Inflammatory macrophage (primary cell): ENCODE data around the gene HPN.
A peak's percentile ranks its signal among the peaks of the same experiment; 100 is the strongest.
"Not testable (repeated sequence)": the region's sequence is repeated elsewhere in the genome, so short reads cannot be mapped to it uniquely, and the experiment has no call there.

Experiments used
- DNase-seq, 2 donors: peaks; one replicate each; pipeline ENCODE4 v3.0.0-alpha.2; 2020 to 2022

HPN gene

GRCh38 chr19:35028600-35028885, 13.0 kb upstream of the HPN start:
- DNase-seq, result not testable (repeated sequence)

GRCh38 chr19:35029275-35029736, 12.2 kb upstream of the HPN start:
- DNase-seq, result not testable (repeated sequence)

GRCh38 chr19:35029737-35030256, 11.7 kb upstream of the HPN start:
- no peak for DNase-seq

GRCh38 chr19:35030257-35031071, 11.1 kb upstream of the HPN start, which contains the start of gene SCN1B:
TSS of gene SCN1B (plus strand) at chr19:35030470. CDS start at chr19:35030821, 351 bp downstream.
- DNase-seq, result peak; percentile 13 to 40

- DNase-seq, result no peak
Observed at GRCh38 chr19:35031072-35031881, 10.2 kb upstream of the HPN start.

GRCh38 chr19:35032356-35032865, 9.1 kb upstream of the HPN start:
- DNase-seq, result no peak

- no peak for DNase-seq
Observed at GRCh38 chr19:35033067-35034004, 8.2 kb upstream of the HPN start.

- no peak for DNase-seq
Observed at GRCh38 chr19:35034005-35034502, 7.5 kb upstream of the HPN start.

GRCh38 chr19:35034588-35035382, 6.7 kb upstream of the HPN start:
- no peak for DNase-seq

- DNase-seq, result no peak
Observed at GRCh38 chr19:35037716-35038622, 3.6 kb upstream of the HPN start.

- DNase-seq, result peak; percentile 6 to 41
Observed at GRCh38 chr19:35038623-35039512, 2.7 kb upstream of the HPN start.

GRCh38 chr19:35039881-35040825, 1.4 kb upstream of the HPN start:
- no peak for DNase-seq

- DNase-seq, result peak; percentile 27 to 52
Observed at GRCh38 chr19:35040826-35041547, 534 bp upstream of the HPN start.

GRCh38 chr19:35042056-35042730, 672 bp downstream of the HPN start:
- no peak for DNase-seq

- no peak for DNase-seq
Observed at GRCh38 chr19:35042954-35043604, 1.6 kb downstream of the HPN start.

GRCh38 chr19:35043906-35044305, 2.4 kb downstream of the HPN start:
- no peak for DNase-seq
